MM.1S (cell line): Measurements from ENCODE around the gene PRKCA.

Experiments used
- DNase-seq: peaks from one replicate; pipeline ENCODE4 v3.0.0-alpha.2; 2015
- H2AFZ ChIP-seq: fragments of 300-600 bp; sonication (generic); 2 replicates; pipeline ENCODE4 v1.6.0; 2016; ENCODE audit warnings: antibody characterized with exemption, low read length
- H3F3A ChIP-seq: fragments of 300-600 bp; sonication (generic); 2 replicates; pipeline ENCODE4 v1.6.1; 2016; ENCODE audit warnings: mild to moderate bottlenecking, antibody characterized with exemption, low read length, moderate library complexity, mixed read lengths; ENCODE audit not compliant: insufficient read depth
- H3K27ac ChIP-seq: fragments of 300-600 bp; sonication (generic); 2 replicates; pipeline ENCODE4 v1.5.1; 2016; ENCODE audit warnings: mild to moderate bottlenecking, low read length
- H3K27me3 ChIP-seq: fragments of 300-600 bp; sonication (generic); replicated peaks from 2 replicates; pipeline ENCODE4 v1.6.0; 2016; ENCODE audit warnings: low read length; ENCODE audit not compliant: insufficient read depth
- H3K36me3 ChIP-seq: fragments of 300-600 bp; sonication (generic); replicated peaks from 2 replicates; pipeline ENCODE4 v1.6.1; 2016; ENCODE audit warnings: mild to moderate bottlenecking, low read length, mixed read lengths; ENCODE audit not compliant: insufficient read depth
- H3K4me1 ChIP-seq: fragments of 300-600 bp; sonication (generic); 2 replicates; pipeline ENCODE4 v1.6.1; 2016; ENCODE audit warnings: low read length, mixed read lengths
- H3K4me2 ChIP-seq: fragments of 300-600 bp; sonication (generic); 2 replicates; pipeline ENCODE4 v1.6.0; 2016; ENCODE audit warnings: low read depth, low read length
- H3K4me3 ChIP-seq: fragments of 300-600 bp; sonication (generic); 2 replicates; pipeline ENCODE4 v1.5.1; 2016; ENCODE audit warnings: low read length, mixed read lengths
- H3K79me2 ChIP-seq: fragments of 300-600 bp; sonication (generic); 2 replicates; pipeline ENCODE4 v1.6.1; 2016; ENCODE audit warnings: mixed run types, low read length, mixed read lengths
- H3K9ac ChIP-seq: fragments of 300-600 bp; sonication (generic); 2 replicates; pipeline ENCODE4 v1.6.1; 2016; ENCODE audit warnings: low read length, mixed read lengths
- H3K9me2 ChIP-seq: fragments of 300-600 bp; sonication (generic); replicated peaks from 2 replicates; pipeline ENCODE4 v1.6.1; 2016; ENCODE audit warnings: mild to moderate bottlenecking, low read length, mixed read lengths; ENCODE audit not compliant: insufficient read depth
- H3K9me3 ChIP-seq: fragments of 300-600 bp; sonication (generic); replicated peaks from 2 replicates; pipeline ENCODE4 v1.6.1; 2016; ENCODE audit warnings: mild to moderate bottlenecking, low read length, mixed read lengths; ENCODE audit not compliant: insufficient read depth
- H4K20me1 ChIP-seq: fragments of 300-600 bp; sonication (generic); 2 replicates; pipeline ENCODE4 v1.6.1; 2016; ENCODE audit warnings: mild to moderate bottlenecking, low read length, moderate library complexity, mixed read lengths; ENCODE audit not compliant: insufficient read depth
- EZH2 ChIP-seq: fragments of 300-600 bp; sonication (generic); optimal IDR thresholded peaks from 2 replicates; pipeline ENCODE3; 2017; ENCODE audit warnings: low read depth, mild to moderate bottlenecking, antibody characterized with exemption, low read length, mixed read lengths
- EZH2phosphoT487 ChIP-seq: fragments of 300-600 bp; sonication (generic); IDR thresholded peaks from 2 replicates; pipeline ENCODE4 v1.6.1; 2018; ENCODE audit warnings: antibody characterized with exemption, low read length
- TF ChIP-seq, protein P1 (sequence below): fragments of 300-600 bp; sonication (generic); IDR thresholded peaks from 2 replicates; pipeline ENCODE4 v1.5.1; 2016; ENCODE audit warnings: antibody characterized with exemption, low read length, mixed read lengths

PRKCA gene

DNA sequence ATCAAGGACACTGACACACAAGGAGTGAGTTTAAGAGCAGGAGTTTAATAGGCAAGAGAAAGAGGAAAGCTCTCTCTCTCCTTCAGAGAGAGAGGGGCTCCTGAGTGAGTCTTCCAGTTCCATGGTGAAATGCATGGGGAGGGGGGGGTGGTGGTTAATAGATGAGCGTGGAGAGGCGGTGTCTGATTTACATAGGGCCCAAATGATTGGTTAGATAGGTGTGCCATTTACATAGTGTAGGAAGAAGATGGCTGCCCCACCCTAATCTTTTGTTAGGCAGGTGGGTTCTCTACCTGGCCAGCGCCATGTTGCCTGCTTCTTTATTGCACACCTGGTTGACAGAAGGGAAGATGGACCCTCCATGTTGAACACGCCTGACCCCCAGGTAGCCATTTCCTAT is 282.5 kb downstream of the PRKCA start:
- H3K9me2 ChIP-seq, result no peaks in the 10 kb centered on the region
- H3K27me3 ChIP-seq, result no peaks in the 10 kb centered on the region
- DNase-seq, result no peak
- no peaks in the 10 kb centered on the region for H3F3A ChIP-seq
- no peak overlapping the region for H3K9ac ChIP-seq
- TF ChIP-seq, protein P1, sequence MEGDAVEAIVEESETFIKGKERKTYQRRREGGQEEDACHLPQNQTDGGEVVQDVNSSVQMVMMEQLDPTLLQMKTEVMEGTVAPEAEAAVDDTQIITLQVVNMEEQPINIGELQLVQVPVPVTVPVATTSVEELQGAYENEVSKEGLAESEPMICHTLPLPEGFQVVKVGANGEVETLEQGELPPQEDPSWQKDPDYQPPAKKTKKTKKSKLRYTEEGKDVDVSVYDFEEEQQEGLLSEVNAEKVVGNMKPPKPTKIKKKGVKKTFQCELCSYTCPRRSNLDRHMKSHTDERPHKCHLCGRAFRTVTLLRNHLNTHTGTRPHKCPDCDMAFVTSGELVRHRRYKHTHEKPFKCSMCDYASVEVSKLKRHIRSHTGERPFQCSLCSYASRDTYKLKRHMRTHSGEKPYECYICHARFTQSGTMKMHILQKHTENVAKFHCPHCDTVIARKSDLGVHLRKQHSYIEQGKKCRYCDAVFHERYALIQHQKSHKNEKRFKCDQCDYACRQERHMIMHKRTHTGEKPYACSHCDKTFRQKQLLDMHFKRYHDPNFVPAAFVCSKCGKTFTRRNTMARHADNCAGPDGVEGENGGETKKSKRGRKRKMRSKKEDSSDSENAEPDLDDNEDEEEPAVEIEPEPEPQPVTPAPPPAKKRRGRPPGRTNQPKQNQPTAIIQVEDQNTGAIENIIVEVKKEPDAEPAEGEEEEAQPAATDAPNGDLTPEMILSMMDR, result no peak
- no peak for TF ChIP-seq EZH2
- TF ChIP-seq EZH2phosphoT487, result no peak
- no peak overlapping the region for H3K4me2 ChIP-seq
- H3K27ac ChIP-seq, result no peak overlapping the region
- no peaks in the 10 kb centered on the region for H4K20me1 ChIP-seq
- H3K4me3 ChIP-seq, result no peak overlapping the region
- H3K9me3 ChIP-seq, result no peaks in the 10 kb centered on the region
- H3K36me3 ChIP-seq, result no peaks in the 10 kb centered on the region
- H2AFZ ChIP-seq, result no peak overlapping the region
- no peaks in the 10 kb centered on the region for H3K4me1 ChIP-seq
- H3K79me2 ChIP-seq, result no peaks in the 10 kb centered on the region

DNA sequence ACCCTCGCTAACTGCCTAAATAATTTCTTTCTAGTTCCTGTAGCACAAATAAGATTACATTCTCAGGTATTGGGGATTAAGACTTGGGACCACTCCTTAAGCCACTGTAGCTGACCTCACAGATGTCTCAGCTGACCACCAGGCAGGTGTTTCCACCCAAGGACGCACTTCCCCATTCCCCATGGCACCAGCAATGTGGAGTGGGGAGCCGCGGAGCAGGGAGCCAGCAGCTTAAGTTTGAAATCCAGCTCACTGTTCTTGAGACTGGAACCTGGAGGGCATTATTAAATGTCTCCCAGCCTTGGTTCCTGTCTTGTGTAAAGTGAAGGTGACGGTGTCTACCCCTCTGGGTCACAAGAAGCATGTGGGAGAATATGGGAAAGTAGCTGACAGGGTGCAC is 283.1 kb downstream of the PRKCA start:
- H3K36me3 ChIP-seq, result no peaks in the 10 kb centered on the region
- H3K9me2 ChIP-seq, result no peaks in the 10 kb centered on the region
- no peak overlapping the region for H3K9ac ChIP-seq
- no peaks in the 10 kb centered on the region for H4K20me1 ChIP-seq
- H3K79me2 ChIP-seq, result no peaks in the 10 kb centered on the region
- H3K27ac ChIP-seq, result no peak overlapping the region
- H3K4me2 ChIP-seq, result no peak overlapping the region
- no peaks in the 10 kb centered on the region for H3K9me3 ChIP-seq
- no peak for DNase-seq
- TF ChIP-seq EZH2 (no peak), EZH2phosphoT487 (no peak)
- TF ChIP-seq, protein P1, result no peak
- no peaks in the 10 kb centered on the region for H3F3A ChIP-seq
- no peak overlapping the region for H3K4me3 ChIP-seq
- H3K27me3 ChIP-seq, result no peaks in the 10 kb centered on the region
- H2AFZ ChIP-seq, result no peak overlapping the region
- no peaks in the 10 kb centered on the region for H3K4me1 ChIP-seq

DNA sequence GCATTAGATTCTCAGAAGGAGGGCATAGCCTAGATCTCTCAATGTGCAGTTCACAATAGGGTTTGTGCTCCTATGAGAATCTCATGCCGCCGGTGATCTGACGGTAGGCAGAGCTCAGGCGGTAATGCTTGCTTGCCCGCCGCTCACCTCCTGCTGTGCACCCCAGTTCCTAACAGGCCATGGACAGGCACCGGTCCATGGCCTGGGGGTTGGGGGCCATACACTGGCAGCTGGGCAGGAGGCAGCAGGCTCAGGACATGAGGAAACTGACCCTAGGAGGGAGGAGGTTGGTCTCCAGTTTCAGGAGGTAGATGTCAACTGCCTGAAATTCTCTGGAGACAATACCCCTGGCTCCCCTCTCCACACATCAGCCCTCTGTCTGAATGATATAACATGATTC is 287.5 kb downstream of the PRKCA start:
- no peaks in the 10 kb centered on the region for H3K9me2 ChIP-seq
- no peak overlapping the region for H2AFZ ChIP-seq
- no peaks in the 10 kb centered on the region for H4K20me1 ChIP-seq
- H3K36me3 ChIP-seq, result no peaks in the 10 kb centered on the region
- no peaks in the 10 kb centered on the region for H3F3A ChIP-seq
- TF ChIP-seq EZH2, result no peak
- no peak for TF ChIP-seq EZH2phosphoT487
- TF ChIP-seq, protein P1, result no peak
- H3K27ac ChIP-seq, result no peak overlapping the region
- no peak for DNase-seq
- H3K4me2 ChIP-seq, result no peak overlapping the region
- H3K79me2 ChIP-seq, result no peaks in the 10 kb centered on the region
- no peaks in the 10 kb centered on the region for H3K4me1 ChIP-seq
- no peak overlapping the region for H3K9ac ChIP-seq
- H3K9me3 ChIP-seq, result no peaks in the 10 kb centered on the region
- H3K4me3 ChIP-seq, result no peak overlapping the region
- H3K27me3 ChIP-seq, result no peaks in the 10 kb centered on the region

DNA sequence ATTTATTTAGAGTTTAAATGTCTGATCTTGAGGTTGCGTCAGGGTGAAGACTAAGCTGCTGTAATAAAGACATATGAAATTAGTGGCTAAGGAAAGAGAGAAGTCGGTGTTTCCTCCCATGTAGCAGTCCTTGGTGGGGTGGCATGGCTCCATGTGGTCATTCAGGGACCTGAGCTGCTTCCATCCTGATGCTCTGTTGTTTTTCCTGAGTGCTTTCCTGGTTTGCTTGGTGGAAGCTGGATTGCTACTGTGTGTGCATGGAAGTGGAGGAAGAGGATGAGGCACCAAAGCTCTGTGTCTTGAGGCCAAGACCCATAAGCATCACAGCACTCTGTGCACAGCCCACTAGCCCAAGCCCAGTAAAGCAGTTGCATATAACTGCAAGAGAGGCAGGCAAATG is 290.7 kb downstream of the PRKCA start:
- Histone ChIP-seq H3K4me2 (no peak overlapping the region), H3K4me1 (no peaks in the 10 kb centered on the region), H3K9ac (no peak overlapping the region), H3F3A (no peaks in the 10 kb centered on the region), H4K20me1 (no peaks in the 10 kb centered on the region), H3K9me3 (no peaks in the 10 kb centered on the region), H3K79me2 (no peaks in the 10 kb centered on the region), H3K36me3 (no peaks in the 10 kb centered on the region), H3K27ac (no peak overlapping the region), H2AFZ (no peak overlapping the region), H3K9me2 (no peaks in the 10 kb centered on the region), H3K27me3 (no peaks in the 10 kb centered on the region), H3K4me3 (no peak overlapping the region)
- DNase-seq, result no peak
- TF ChIP-seq EZH2phosphoT487, result no peak
- no peak for TF ChIP-seq EZH2
- TF ChIP-seq, protein P1, result no peak
